HepG2 (cell line): ENCODE data around the gene TM2D1. TPM values are rescaled to one million over a fixed set of nuclear protein-coding genes. Genes with fewer than 3 reads are reported as not detected.
A peak's percentile ranks its signal among the peaks of the same experiment; 100 is the strongest.

Source experiments
- CEBPB ChIP-seq: IDR thresholded peaks from 2 replicates; pipeline ENCODE4 v1.6.1; 2011; ENCODE audit warnings: low read depth, low read length, improper control_type of control experiment, borderline replicate concordance
- DNMT1 ChIP-seq: sonication (generic); formaldehyde crosslinking; IDR thresholded peaks from 2 replicates; pipeline ENCODE4 v1.5.1; 2020; ENCODE audit warnings: mild to moderate bottlenecking, missing genetic modification reagents
- FOSL1 ChIP-seq: sonication (generic); formaldehyde crosslinking; IDR thresholded peaks from 2 replicates; pipeline ENCODE4 v1.9.0; 2021; ENCODE audit warnings: missing genetic modification reagents, borderline replicate concordance
- GLI4 ChIP-seq: sonication (generic); formaldehyde crosslinking; IDR thresholded peaks from 2 replicates; pipeline ENCODE4 v1.5.1; 2020; ENCODE audit warnings: missing genetic modification reagents, mild to moderate bottlenecking, moderate library complexity, borderline replicate concordance
- HDAC1 ChIP-seq: sonication (generic); formaldehyde crosslinking; IDR thresholded peaks from 2 replicates; pipeline ENCODE4 v1.5.1; 2020; ENCODE audit warnings: mild to moderate bottlenecking, missing genetic modification reagents
- KAT7 ChIP-seq: IDR thresholded peaks from 2 replicates; pipeline ENCODE4 v1.6.1; 2018; ENCODE audit warnings: borderline replicate concordance, missing compliant biosample characterization
- MATR3 ChIP-seq: sonication (generic); formaldehyde crosslinking; IDR thresholded peaks from 2 replicates; pipeline ENCODE4 v1.4.0; 2020; ENCODE audit warnings: missing genetic modification reagents
- MBD4 ChIP-seq: IDR thresholded peaks from 2 replicates; pipeline ENCODE4 v1.6.1; 2012; ENCODE audit warnings: low read length, inconsistent platforms, borderline replicate concordance
- MTERF4 ChIP-seq: sonication (generic); formaldehyde crosslinking; IDR thresholded peaks from 2 replicates; pipeline ENCODE4 v1.8.0; 2023; ENCODE audit warnings: mild to moderate bottlenecking, missing genetic modification reagents
- NBN ChIP-seq: fragments of 450-650 bp; conservative IDR thresholded peaks from 2 replicates; pipeline ENCODE4 v1.6.1; 2017
- NCOR1 ChIP-seq: fragments of 200-600 bp; sonication (generic); IDR thresholded peaks from 2 replicates; pipeline ENCODE4 v1.7.0; 2017; ENCODE audit warnings: antibody characterized with exemption, low read length, borderline replicate concordance
- PRDM10 ChIP-seq: sonication (generic); formaldehyde crosslinking; IDR thresholded peaks from 2 replicates; pipeline ENCODE4 v1.4.0; 2020; ENCODE audit warnings: low read depth, missing genetic modification reagents
- ZNF24 ChIP-seq: fragments of 450-650 bp; IDR thresholded peaks from 2 replicates; pipeline ENCODE4 v1.6.1; 2017; ENCODE audit warnings: antibody characterized with exemption, mild to moderate bottlenecking
- ZNF281 ChIP-seq: sonication (generic); formaldehyde crosslinking; IDR thresholded peaks from 2 replicates; pipeline ENCODE4 v1.4.0; 2020; ENCODE audit warnings: missing genetic modification reagents, borderline replicate concordance
- ZNF383 ChIP-seq: sonication (generic); formaldehyde crosslinking; IDR thresholded peaks from 2 replicates; pipeline ENCODE4 v1.4.0; 2020; ENCODE audit warnings: missing genetic modification reagents, mild to moderate bottlenecking, borderline replicate concordance
- ZNF572 ChIP-seq: sonication (generic); formaldehyde crosslinking; IDR thresholded peaks from 2 replicates; pipeline ENCODE4 v1.5.1; 2020; ENCODE audit warnings: mild to moderate bottlenecking, missing genetic modification reagents
- ZNF616 ChIP-seq: sonication (generic); formaldehyde crosslinking; IDR thresholded peaks from 2 replicates; pipeline ENCODE4 v1.5.0; 2020; ENCODE audit warnings: low read depth, mild to moderate bottlenecking, missing genetic modification reagents
- ZNF670 ChIP-seq: sonication (generic); formaldehyde crosslinking; IDR thresholded peaks from 2 replicates; pipeline ENCODE4 v1.8.0; 2022; ENCODE audit warnings: mild to moderate bottlenecking, missing genetic modification reagents, borderline replicate concordance
- ZNF678 ChIP-seq: sonication (generic); formaldehyde crosslinking; IDR thresholded peaks from 2 replicates; pipeline ENCODE4 v1.4.0; 2020; ENCODE audit warnings: mild to moderate bottlenecking, missing genetic modification reagents
- ZNF747 ChIP-seq: sonication (generic); formaldehyde crosslinking; IDR thresholded peaks from 2 replicates; pipeline ENCODE4 v1.8.1; 2023; ENCODE audit warnings: missing genetic modification reagents, mild to moderate bottlenecking, borderline replicate concordance
- polyA plus RNA-seq, 8 experiments: library from polyadenylated mRNA; depleted of rRNA in 3 of 8; stranded (reverse) in 7 of 8; unstranded in 1 of 8; fragments of >200 nt; fragmentation: Illumina TruSeq in 4 of 8; extraction: Trizol in 4 of 8; gene quantifications; 2 replicates each; pipeline versions ENCODE4 v1.2.1 to v1.2.3, GENCODE V29; 2011 to 2016; ENCODE audit warnings: low read depth in 4 of 8, missing spikeins in 1 of 8, mixed read lengths in 1 of 8; ENCODE audit not compliant: insufficient read depth in 1 of 8
- total RNA-seq, 5 experiments: library from RNA; depleted of rRNA; stranded (reverse); fragments of >200 nt; fragmentation: Illumina TruSeq; extraction: Trizol; gene quantifications; 2 replicates each; pipeline ENCODE4 v1.2.3, GENCODE V29; 2016; ENCODE audit warnings: low read depth in 1 of 5

TM2D1 gene
- total and polyA plus RNA-seq, 2 of the 13 experiments (the other 11 are each of a cell fraction or from before 2014, with no cell fraction given), result 26.6 to 49.0 TPM

- TF ChIP-seq PRDM10 (peak; percentile 39; the same call in 1 of the 2 replicates), ZNF383 (no peak), MTERF4 (CRISPR knock-in tag) (no peak), NBN (no peak), GLI4 (CRISPR knock-in tag) (no peak), FOSL1 (CRISPR knock-in tag) (no peak), CEBPB (no peak), HDAC1 (peak; percentile 92), ZNF572 (no peak), DNMT1 (CRISPR knock-in tag) (no peak), ZNF616 (CRISPR knock-in tag) (peak; percentile 61; the same call in 1 of the 2 replicates), NCOR1 (no peak), ZNF747 (CRISPR knock-in tag) (no peak), MBD4 (no peak), KAT7 (CRISPR knock-in tag) (peak; percentile 92), ZNF670 (CRISPR knock-in tag) (0 out of 2 replicates have a peak, but pooled peaks have one; percentile 18), ZNF24 (no peak), MATR3 (CRISPR knock-in tag) (no peak), ZNF678 (CRISPR knock-in tag) (0 out of 2 replicates have a peak, but pooled peaks have one; percentile 61), ZNF281 (CRISPR knock-in tag) (peak; percentile 26; the same call in 1 of the 2 replicates)
Observed at GRCh38 chr1:61724813-61725694, at the start of gene TM2D1 (continued).
